Smooth muscle cell (in vitro differentiated cells): Measurements from ENCODE around the gene P4HTM. TPM values are rescaled to one million over a fixed set of nuclear protein-coding genes. Genes with fewer than 3 reads are reported as not detected.

Experiments
- DNase-seq: peaks from one replicate; lab custom pipeline; 2025; ENCODE audit not compliant: unreplicated experiment; lab: John Stamatoyannopoulos, UW
- H2AFZ ChIP-seq: fragments of 200-600 bp; sonication (generic); 2 replicates; pipeline ENCODE4 v1.6.0; 2016; ENCODE audit warnings: antibody characterized with exemption, low read depth, mild to moderate bottlenecking
- H3F3A ChIP-seq: fragments of 200-600 bp; sonication (generic); 2 replicates; pipeline ENCODE4 v1.6.0; 2017; ENCODE audit warnings: antibody characterized with exemption, low read depth
- H3K27ac ChIP-seq: fragments of 200-600 bp; sonication (generic); 2 replicates; pipeline ENCODE4 v1.5.1; 2016; ENCODE audit warnings: low read depth, mild to moderate bottlenecking
- H3K27me3 ChIP-seq: fragments of 200-600 bp; sonication (generic); 2 replicates; pipeline ENCODE4 v1.6.1; 2016; ENCODE audit warnings: low read depth, mild to moderate bottlenecking
- H3K36me3 ChIP-seq: fragments of 200-600 bp; sonication (generic); 2 replicates; pipeline ENCODE4 v1.5.1; 2016; ENCODE audit warnings: low read depth
- H3K4me1 ChIP-seq: fragments of 200-600 bp; sonication (generic); 2 replicates; pipeline ENCODE4 v1.5.1; 2016; ENCODE audit warnings: low read depth
- H3K4me2 ChIP-seq: fragments of 200-600 bp; sonication (generic); 2 replicates; pipeline ENCODE4 v1.6.0; 2016; ENCODE audit warnings: mild to moderate bottlenecking
- H3K4me3 ChIP-seq: fragments of 200-600 bp; sonication (generic); 2 replicates; pipeline ENCODE4 v1.5.1; 2016; ENCODE audit warnings: mild to moderate bottlenecking
- H3K79me2 ChIP-seq: fragments of 200-600 bp; sonication (generic); 2 replicates; pipeline ENCODE4 v1.6.0; 2016; ENCODE audit warnings: low read depth, mild to moderate bottlenecking
- H3K9ac ChIP-seq: fragments of 200-600 bp; sonication (generic); 2 replicates; pipeline ENCODE4 v1.6.0; 2016; ENCODE audit warnings: low read depth
- H3K9me3 ChIP-seq: fragments of 200-600 bp; sonication (generic); replicated peaks from 2 replicates; pipeline ENCODE4 v1.5.1; 2016; ENCODE audit warnings: low read depth
- H4K20me1 ChIP-seq: fragments of 200-600 bp; sonication (generic); 2 replicates; pipeline ENCODE4 v1.6.0; 2016; ENCODE audit warnings: low read depth
- WGBS: methylation state at CpG from one replicate; pipeline ENCODE4 v1.1.7; 2016; ENCODE audit warnings: low lambda C conversion rate; 5-methylcytosine and 5-hydroxymethylcytosine counted together
- microRNA counts: library from miRNA; unstranded; fragments of <30 nt; microRNA quantifications from one replicate; lab custom pipeline; 2016
- microRNA-seq: library from miRNA; unstranded; fragments of <30 nt; microRNA quantifications from one replicate; pipeline ENCODE4, GENCODE V29; 2016; ENCODE audit warnings: borderline number of aligned reads
- polyA plus RNA-seq: library from polyadenylated mRNA; unstranded; fragments of >200 nt; fragmentation: Nextera tagmentation; extraction: Ambion mirVana; gene quantifications from 2 replicates; pipeline ENCODE4 v1.2.1, GENCODE V29; 2016
- small RNA-seq: library from RNA; depleted of rRNA; stranded (forward); fragments of <200 nt; gene quantifications from one replicate; pipeline ENCODE3, GENCODE V24; 2014
- total RNA-seq: library from RNA; depleted of rRNA; stranded (reverse); fragments of >200 nt; gene quantifications from 2 replicates; pipeline ENCODE4 v1.2.3, GENCODE V29; 2014
- TF ChIP-seq, protein P1 (sequence below): fragments of 200-600 bp; sonication (generic); IDR thresholded peaks from 2 replicates; pipeline ENCODE4 v1.5.1; 2017; ENCODE audit warnings: borderline replicate concordance, mild to moderate bottlenecking, antibody characterized with exemption; ENCODE audit not compliant: insufficient read depth, poor library complexity, severe bottlenecking

The P4HTM gene
- total and polyA plus RNA-seq, 2 experiments from 2014 or later: 22.7 to 29.9 TPM

DNA sequence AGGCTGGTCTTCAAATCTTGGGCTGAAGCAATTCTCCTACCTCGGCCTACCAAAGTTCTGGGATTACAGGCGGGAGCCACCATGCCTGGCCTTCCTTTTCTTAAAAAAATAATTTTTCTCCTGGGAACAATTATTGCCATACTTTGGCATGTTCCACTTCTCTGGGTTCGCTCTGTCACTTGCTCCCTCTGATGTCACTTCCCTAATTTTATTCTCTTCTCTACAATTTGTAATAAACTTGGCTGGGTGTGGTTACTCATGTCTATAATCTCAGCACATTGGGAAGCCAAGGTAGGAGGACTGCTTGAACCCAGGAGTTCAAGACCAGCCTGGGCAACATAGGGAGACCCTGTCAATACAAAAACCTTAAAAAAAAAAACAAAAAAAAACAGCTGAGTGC, 45.2 kb downstream of the P4HTM start:
- Histone ChIP-seq H3K9ac (no peak overlapping the region), H3K36me3 (no peaks in the 10 kb centered on the region), H3K79me2 (no peaks in the 10 kb centered on the region), H3K27ac (no peak overlapping the region), H3F3A (peaks cover 11% of the 10 kb centered on the region), H3K9me3 (no peaks in the 10 kb centered on the region), H3K4me3 (no peak overlapping the region), H3K4me1 (no peaks in the 10 kb centered on the region), H3K4me2 (no peak overlapping the region), H3K27me3 (no peaks in the 10 kb centered on the region), H4K20me1 (no peaks in the 10 kb centered on the region), H2AFZ (no peak overlapping the region)
- TF ChIP-seq, protein P1, sequence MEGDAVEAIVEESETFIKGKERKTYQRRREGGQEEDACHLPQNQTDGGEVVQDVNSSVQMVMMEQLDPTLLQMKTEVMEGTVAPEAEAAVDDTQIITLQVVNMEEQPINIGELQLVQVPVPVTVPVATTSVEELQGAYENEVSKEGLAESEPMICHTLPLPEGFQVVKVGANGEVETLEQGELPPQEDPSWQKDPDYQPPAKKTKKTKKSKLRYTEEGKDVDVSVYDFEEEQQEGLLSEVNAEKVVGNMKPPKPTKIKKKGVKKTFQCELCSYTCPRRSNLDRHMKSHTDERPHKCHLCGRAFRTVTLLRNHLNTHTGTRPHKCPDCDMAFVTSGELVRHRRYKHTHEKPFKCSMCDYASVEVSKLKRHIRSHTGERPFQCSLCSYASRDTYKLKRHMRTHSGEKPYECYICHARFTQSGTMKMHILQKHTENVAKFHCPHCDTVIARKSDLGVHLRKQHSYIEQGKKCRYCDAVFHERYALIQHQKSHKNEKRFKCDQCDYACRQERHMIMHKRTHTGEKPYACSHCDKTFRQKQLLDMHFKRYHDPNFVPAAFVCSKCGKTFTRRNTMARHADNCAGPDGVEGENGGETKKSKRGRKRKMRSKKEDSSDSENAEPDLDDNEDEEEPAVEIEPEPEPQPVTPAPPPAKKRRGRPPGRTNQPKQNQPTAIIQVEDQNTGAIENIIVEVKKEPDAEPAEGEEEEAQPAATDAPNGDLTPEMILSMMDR: no peak
- DNase-seq: no peak
- WGBS: 100% methylated on average over 3 of the region's 3 CpGs

DNA sequence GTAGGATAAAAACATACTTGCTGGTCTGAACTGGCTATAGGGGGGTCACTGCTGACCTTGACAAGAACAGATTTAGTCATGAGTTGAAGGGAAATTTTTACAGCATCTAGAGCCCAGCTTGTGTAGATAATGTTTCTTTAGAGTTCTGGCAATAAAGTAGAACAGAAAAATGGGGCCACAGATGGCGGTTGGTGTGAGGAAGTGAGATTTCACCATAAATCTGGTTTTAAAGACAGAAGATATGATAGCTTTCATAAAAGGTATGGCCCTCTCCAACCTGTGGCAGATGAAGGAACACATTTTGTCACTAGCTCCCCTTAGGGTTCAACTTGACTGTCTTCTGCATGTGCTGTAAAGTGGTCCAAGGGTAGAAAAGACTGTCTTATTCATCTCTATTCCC, 63.5 kb downstream of the P4HTM start:
- Histone ChIP-seq H3K4me1 (no peaks in the 10 kb centered on the region), H3K27me3 (no peaks in the 10 kb centered on the region), H3K27ac (no peak overlapping the region), H3K9me3 (no peaks in the 10 kb centered on the region), H3K36me3 (peaks cover 11% of the 10 kb centered on the region), H3K9ac (no peak overlapping the region), H4K20me1 (peaks cover 57% of the 10 kb centered on the region), H3K79me2 (peaks cover 29% of the 10 kb centered on the region), H2AFZ (no peak overlapping the region), H3F3A (no peaks in the 10 kb centered on the region), H3K4me3 (no peak overlapping the region), H3K4me2 (no peak overlapping the region)
- 90% methylated on average over 1 of the region's 1 CpG for WGBS
- DNase-seq: no peak
- TF ChIP-seq, protein P1: no peak

DNA sequence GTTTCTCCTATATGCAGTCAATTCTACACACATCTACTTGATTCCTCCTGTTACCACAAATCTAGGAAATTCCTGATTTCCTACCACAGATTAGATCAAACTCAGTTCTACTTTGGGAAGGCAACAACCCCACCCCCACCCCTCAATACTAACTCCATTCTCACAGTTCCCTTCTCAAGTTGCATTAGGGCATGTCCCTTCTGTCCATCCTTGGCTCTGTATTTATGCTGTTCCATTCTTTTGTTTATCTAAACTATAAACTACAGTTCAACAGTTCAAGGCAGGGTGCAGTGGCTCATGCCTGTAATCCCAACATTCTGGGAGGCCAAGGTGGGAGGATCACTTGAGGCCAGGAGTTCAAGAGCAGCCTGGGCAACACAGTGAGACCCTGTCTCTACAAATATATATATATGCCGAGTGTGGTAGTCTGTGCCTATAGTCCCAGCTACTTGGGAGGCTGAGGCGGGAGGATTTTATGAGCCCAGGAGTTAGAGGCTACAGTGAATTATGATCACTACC, 64.4 kb downstream of the P4HTM start:
- H3K9me3 ChIP-seq: no peaks in the 10 kb centered on the region
- no peaks in the 10 kb centered on the region for H3K4me1 ChIP-seq
- H2AFZ ChIP-seq: no peak overlapping the region
- peaks cover 11% of the 10 kb centered on the region for H3K36me3 ChIP-seq
- H3K79me2 ChIP-seq: peaks cover 23% of the 10 kb centered on the region
- no peak for DNase-seq
- peaks cover 59% of the 10 kb centered on the region for H4K20me1 ChIP-seq
- H3K27me3 ChIP-seq: no peaks in the 10 kb centered on the region
- H3F3A ChIP-seq: no peaks in the 10 kb centered on the region
- no peak overlapping the region for H3K27ac ChIP-seq
- TF ChIP-seq, protein P1: no peak
- no peak overlapping the region for H3K4me2 ChIP-seq
- no peak overlapping the region for H3K9ac ChIP-seq
- H3K4me3 ChIP-seq: no peak overlapping the region
- WGBS: 100% methylated on average over 2 of the region's 2 CpGs

MicroRNA genes within 50 kb of the gene (microRNA counts, 767-probe panel; counts per million panel counts)
- microRNA hsa-miR-191-5p (lab: Ali Mortazavi, UCI): 10,946 counts per million, percentile 91 among the panel's probes with 10 or more counts
- microRNA hsa-miR-425-5p (lab: Ali Mortazavi, UCI): 4,647 counts per million, percentile 21 among the panel's probes with 10 or more counts

Small RNAs within 50 kb of the gene (microRNA-seq; reads per million reads assigned to microRNA genes)
- gene MIR191 (21,201 reads per million, percentile 96 among the genes with 10 or more reads in this experiment), gene MIR425 (4,347 reads per million, percentile 90 among the genes with 10 or more reads in this experiment)

Small RNAs within 50 kb of the gene (small RNA-seq; reads per million reads assigned to genes)
- gene MIR191: 5,248 reads per million, percentile 100 among the genes with 10 or more reads in this experiment
- gene MIR425: 36.6 reads per million, percentile 94 among the genes with 10 or more reads in this experiment

Other genes starting within 250 kb of the P4HTM start
- gene PRKAR2A, start 142.4 kb upstream of the P4HTM start, total RNA-seq: 33.1 and 36.7 TPM in 2 replicates
- gene PRKAR2A, start 142.4 kb upstream of the P4HTM start, polyA plus RNA-seq: 11.9 and 13.5 TPM in 2 replicates
- 8.9 and 14.7 TPM in 2 replicates for gene SLC25A20, start 91.4 kb upstream of the P4HTM start, total RNA-seq
- 12.1 and 14.6 TPM in 2 replicates for gene SLC25A20, start 91.4 kb upstream of the P4HTM start, polyA plus RNA-seq
- gene ARIH2, start 71.4 kb upstream of the P4HTM start, total RNA-seq: 43.6 and 44.9 TPM in 2 replicates
- gene ARIH2, start 71.4 kb upstream of the P4HTM start, polyA plus RNA-seq: 39.7 and 44.0 TPM in 2 replicates
- gene WDR6, start 17.1 kb downstream of the P4HTM start, total RNA-seq: 61.8 and 72.8 TPM in 2 replicates
- gene WDR6, start 17.1 kb downstream of the P4HTM start, polyA plus RNA-seq: 86.8 and 115 TPM in 2 replicates
- 32.1 and 35.6 TPM in 2 replicates for gene DALRD3, start 28.3 kb downstream of the P4HTM start, total RNA-seq
- gene DALRD3, start 28.3 kb downstream of the P4HTM start, polyA plus RNA-seq: 39.0 and 51.1 TPM in 2 replicates
- gene NDUFAF3, start 31.9 kb downstream of the P4HTM start, total RNA-seq: 113 and 124 TPM in 2 replicates
- gene NDUFAF3, start 31.9 kb downstream of the P4HTM start, polyA plus RNA-seq: 169 and 175 TPM in 2 replicates
- gene IMPDH2, start 39.2 kb downstream of the P4HTM start, total RNA-seq: 121 and 128 TPM in 2 replicates
- 105 and 127 TPM in 2 replicates for gene IMPDH2, start 39.2 kb downstream of the P4HTM start, polyA plus RNA-seq
- 62.0 and 76.4 TPM in 2 replicates for gene QRICH1, start 103.8 kb downstream of the P4HTM start, total RNA-seq
- gene QRICH1, start 103.8 kb downstream of the P4HTM start, polyA plus RNA-seq: 38.2 and 48.8 TPM in 2 replicates
- gene QARS1, start 114.5 kb downstream of the P4HTM start, total RNA-seq: 135 and 150 TPM in 2 replicates
- gene QARS1, start 114.5 kb downstream of the P4HTM start, polyA plus RNA-seq: 107 and 114 TPM in 2 replicates
- 21.1 and 42.3 TPM in 2 replicates for gene USP19, start 130.6 kb downstream of the P4HTM start, total RNA-seq
- 20.6 and 22.1 TPM in 2 replicates for gene USP19, start 130.6 kb downstream of the P4HTM start, polyA plus RNA-seq
- 354 and 503 TPM in 2 replicates for gene LAMB2, start 142.8 kb downstream of the P4HTM start, total RNA-seq
- 456 and 471 TPM in 2 replicates for gene LAMB2, start 142.8 kb downstream of the P4HTM start, polyA plus RNA-seq
- 19.6 and 33.8 TPM in 2 replicates for gene CCDC71, start 176.1 kb downstream of the P4HTM start, total RNA-seq
- 0.59 and 0.80 TPM in 2 replicates for gene CCDC71, start 176.1 kb downstream of the P4HTM start, polyA plus RNA-seq
- 20.8 and 22.5 TPM in 2 replicates for gene KLHDC8B, start 181.4 kb downstream of the P4HTM start, total RNA-seq
- 42.1 and 51.9 TPM in 2 replicates for gene KLHDC8B, start 181.4 kb downstream of the P4HTM start, polyA plus RNA-seq